Activated CD4-positive, CD25-positive, alpha-beta regulatory T cell treated with anti-CD3 and anti-CD28 coated beads, Interleukin-2, amount 50 U/mL, for 24 hours (primary cell): ENCODE measurements around the gene NKD1.

Experiments
- ATAC-seq, 2 donors: fragments of 150-1000 bp; cut with Tn5 transposase; one replicate each; pipeline ENCODE4 v1.10.0; 2021; ENCODE audit warnings: mild to moderate bottlenecking in 1 of 2, moderate library complexity in 1 of 2

The NKD1 gene

DNA sequence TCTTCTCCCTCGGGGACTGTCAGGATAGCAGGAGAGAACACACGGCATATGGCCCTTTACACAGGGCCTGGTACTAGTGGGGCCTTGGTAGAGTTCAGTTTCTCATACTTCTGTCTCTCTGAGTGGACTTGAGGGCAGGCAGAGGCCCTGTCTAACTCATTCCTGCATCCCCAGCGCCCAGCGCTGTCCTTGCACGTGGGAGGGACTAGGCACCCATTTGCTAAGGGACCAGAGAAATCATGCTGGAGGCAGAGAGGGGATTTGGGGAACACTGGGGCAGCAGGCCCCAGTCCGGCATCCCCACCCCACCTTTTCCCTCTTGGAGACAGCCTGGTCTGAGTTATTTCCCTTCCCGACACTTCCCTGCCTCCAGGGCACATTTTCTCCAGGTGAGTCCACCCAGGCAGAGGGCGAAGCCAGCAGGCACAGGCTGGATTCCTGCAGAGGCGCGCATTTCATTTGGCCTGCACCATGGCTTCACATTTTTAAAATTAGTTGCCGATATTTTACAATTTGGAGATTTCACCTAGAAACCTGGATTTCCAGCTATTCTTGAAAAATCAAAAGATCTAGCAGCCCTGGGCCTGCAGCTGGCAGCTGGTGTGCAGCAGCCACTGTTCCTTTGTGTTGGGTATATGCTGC lies 9.7 kb upstream of the NKD1 start:
- no peak for ATAC-seq

- ATAC-seq, result no peak
These were observed 9.0 kb upstream of the NKD1 start for GRCh38 chr16:50539053-50539695.

DNA sequence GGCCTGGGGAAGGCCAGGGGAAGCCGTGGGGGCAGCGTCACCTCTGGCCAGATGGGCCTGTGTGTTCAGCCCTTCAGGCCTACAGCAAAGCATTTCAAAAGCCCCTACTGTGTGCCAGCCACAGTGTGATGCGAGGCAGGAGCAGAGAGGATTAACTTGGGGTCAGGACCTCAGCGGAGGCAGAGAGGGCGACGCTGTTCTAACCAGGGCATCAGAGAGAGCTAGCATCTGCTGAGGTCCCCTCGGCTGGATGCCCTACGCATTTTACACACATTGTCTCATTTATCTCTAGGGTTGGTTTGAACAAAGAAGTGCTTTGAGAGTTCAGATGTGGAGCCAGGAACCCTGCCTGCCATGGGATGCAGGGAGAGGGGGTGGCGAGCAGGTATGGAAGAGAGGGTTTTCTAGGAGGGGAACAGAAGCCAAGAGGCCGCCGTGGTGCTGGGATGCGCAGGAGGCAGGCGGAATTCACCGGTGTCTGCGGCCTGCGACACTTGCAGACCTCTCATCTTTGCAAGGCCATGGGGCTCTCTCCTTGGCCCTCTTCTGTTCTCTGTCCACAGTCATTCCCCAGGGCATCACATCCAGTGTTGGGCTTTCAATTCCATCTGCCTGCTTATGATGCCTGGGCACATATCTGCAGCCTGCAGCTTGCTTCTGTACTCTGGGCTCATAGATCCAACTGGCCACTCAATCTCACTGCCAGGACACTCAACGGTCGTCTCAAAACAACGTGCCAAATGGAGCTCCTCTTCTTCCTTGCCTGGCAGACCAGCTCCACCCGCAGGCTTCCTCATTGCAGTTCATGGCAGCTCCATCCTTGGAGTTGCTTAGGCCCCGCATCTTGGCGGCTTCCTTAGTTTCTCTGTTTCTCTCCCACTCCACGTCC lies 8.1 kb upstream of the NKD1 start:
- ATAC-seq, result no peak

DNA sequence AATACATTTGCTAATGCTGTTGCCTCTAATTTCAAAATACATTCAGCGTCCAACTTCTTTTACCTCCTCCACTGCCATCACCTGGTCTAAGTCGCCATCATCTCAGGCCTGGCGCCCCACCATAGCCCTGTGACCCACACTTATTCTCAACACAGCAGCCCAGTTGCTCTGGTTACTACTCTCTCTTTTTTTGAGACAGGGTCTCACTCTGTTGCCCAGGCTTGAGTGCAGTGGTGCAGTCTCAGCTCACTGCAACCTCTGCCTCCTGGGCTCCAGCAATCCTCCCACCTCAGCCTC lies 7.5 kb upstream of the NKD1 start:
- ATAC-seq, result no peak

GRCh38 chr16:50542703-50543102 lies 5.5 kb upstream of the NKD1 start:
- ATAC-seq, result no peak

DNA sequence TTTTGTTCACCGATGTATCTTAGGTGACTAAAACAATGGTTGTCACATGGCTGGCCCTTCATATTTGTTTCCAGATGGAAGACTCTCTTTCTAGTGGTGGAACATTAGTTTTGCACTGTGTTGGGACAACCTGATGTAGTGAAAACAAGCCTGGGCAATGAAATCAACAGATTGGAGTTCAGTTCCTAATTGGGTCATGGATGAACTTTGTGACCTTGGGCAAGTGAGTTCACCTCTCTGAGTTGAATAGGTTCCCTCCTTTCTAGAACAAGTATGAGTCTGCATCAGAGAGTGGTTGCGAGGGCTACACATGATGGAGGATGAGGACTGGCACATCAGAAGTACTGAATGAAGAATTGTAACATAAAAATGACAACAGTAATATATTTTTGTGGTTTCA lies 2.1 kb upstream of the NKD1 start:
- no peak for ATAC-seq

GRCh38 chr16:50547340-50548124 lies 664 bp upstream of the NKD1 start:
- peak; percentile 55 to 57 for ATAC-seq

DNA sequence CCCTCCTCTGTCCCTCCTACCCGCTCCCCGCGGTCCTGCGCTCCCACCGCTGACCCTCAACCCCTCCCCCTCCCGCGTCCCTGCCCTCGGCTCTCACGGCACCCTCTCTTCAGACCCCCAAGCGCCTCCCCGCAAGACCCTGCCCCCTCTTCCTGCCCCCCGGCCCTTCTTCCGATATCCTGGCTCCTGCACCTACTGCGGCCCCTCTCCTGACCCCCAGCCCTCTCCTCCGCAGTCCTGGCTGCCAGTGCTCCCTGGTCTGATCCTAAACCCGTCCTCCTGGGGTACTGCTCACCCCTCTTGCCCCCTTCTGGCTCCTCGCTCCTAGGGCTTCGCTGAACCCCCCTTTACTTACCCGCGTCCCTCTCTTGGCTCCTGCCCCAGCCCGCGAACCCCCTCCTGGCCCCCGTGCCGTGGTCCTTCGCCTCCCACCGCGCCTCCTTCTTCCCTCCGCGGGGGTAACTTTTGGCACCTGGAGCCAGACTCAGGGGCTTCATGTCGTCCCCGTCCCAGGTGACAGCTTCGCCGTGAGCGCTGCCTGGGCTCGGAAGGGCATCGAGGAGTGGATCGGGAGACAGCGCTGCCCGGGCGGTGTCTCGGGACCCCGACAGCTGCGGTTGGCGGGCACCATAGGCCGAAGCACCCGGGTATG lies 839 bp downstream of the NKD1 start:
- no peak for ATAC-seq

DNA sequence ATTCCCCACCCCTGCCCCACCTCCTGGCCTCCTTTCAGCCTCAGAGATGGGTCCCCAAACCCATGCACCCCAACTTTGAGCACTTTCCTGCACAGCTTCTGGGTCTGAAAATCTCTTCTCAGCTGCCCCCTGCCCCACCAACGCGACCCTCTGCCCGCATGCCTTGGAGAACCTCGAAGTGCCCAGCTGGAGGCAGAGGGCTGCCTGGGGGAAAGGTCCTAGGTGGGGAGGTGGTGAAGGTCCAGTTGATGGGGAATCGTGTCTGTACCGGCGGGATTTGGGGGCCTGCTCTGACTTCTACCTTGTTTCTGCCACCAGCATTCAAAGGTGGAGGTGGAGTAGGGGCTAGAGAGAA lies 1.3 kb downstream of the NKD1 start:
- no peak for ATAC-seq

GRCh38 chr16:50550035-50550434 lies 1.8 kb downstream of the NKD1 start:
- no peak for ATAC-seq

DNA sequence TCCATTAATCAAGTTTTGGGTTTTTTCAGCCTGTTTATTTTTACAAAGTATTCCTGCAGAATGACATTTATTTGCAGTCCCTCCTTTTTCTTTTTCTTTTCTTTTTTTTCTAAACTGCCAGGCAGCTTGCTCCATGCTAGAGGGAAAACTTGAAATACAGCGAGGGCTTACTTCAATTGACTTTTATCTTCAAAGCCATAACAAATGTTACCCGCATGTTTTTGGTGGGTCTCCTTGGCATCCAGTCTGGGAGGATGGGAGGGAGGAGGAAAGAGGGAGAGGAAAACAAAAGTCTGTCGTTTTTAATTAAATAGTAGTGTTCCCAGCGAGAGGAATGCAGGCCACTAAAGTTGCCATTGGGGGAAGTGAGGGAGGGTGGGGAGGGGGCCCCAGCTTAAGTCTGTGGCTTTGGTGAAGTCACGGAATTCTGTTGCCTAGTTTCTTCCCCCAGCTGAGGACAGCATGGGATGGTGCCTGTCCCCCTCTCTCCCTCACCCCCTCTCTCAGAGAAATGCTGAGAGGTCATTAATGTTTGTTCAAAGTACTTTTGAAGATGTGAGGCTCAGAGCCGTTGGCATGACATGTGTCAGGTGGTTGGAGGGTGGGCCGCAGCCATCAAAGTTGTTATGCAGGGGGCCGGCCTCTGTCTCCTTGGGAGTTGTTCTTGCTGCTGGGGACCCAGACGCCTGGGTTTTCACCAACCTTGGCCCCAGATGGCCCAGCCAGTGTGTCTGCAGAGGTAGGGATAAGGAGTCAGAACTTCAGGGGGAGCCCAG lies 2.9 kb downstream of the NKD1 start:
- no peak for ATAC-seq

GRCh38 chr16:50552476-50553101 lies 4.4 kb downstream of the NKD1 start:
- no peak for ATAC-seq

GRCh38 chr16:50553182-50553710 lies 5.0 kb downstream of the NKD1 start:
- ATAC-seq, result no peak

DNA sequence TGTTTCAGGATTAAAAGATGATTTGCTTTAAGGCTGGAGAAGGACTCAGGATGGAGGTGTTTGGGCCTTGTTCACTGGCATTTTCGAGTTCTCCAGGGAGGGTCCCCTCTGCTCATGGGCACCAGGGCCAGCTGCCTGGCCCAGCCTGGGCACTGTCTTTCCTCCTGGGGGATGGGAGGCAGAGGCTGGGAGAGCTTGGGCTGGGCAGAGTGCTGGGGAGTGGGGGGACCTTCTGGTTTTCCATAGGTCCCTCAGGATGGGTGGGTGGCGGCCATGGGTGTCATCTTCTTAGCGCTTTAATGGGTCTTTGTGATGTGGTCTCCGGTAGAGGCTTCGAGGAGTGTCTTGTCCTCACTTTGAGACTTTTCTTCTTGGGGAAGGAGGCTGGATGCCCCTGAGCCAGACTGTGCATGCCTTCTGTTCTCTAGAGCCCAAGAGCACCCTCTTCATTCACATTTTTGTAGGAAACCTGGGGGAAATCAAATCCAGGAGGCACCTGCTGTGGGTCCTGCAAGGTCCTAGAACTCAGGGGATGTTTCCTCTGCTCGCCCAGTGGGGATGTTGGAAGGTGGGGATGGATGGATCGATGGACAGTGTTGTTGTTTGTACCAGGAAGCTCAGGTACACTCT lies 5.7 kb downstream of the NKD1 start:
- ATAC-seq, result no peak

GRCh38 chr16:50555269-50555875 lies 7.2 kb downstream of the NKD1 start:
- no peak for ATAC-seq

GRCh38 chr16:50555952-50556673 lies 7.9 kb downstream of the NKD1 start:
- no peak for ATAC-seq

DNA sequence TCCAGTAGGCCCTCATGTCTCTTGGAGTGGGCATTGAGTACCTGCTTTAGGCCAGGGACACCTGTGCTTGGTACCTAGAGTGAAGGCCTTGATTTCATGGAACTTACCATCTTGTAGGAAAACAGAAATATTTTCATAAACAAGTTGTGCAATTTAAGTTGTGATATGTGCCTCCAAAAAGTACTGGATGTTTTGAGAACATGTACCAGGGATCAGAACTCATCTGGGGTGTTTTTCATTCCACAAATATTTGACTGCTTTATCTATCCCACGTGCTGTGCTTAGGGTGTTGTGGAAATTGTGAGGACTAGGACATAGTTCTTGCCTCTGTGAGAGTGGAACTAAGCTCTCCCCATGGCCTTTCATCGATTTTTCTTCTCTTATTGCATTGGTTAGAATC lies 8.8 kb downstream of the NKD1 start:
- ATAC-seq, result no peak

GRCh38 chr16:50558913-50559312 lies 10.7 kb downstream of the NKD1 start:
- no peak for ATAC-seq

- no peak for ATAC-seq
These were observed 11.1 kb downstream of the NKD1 start for GRCh38 chr16:50559342-50559741.
